Transverse colon (tissue), 4 donors: ENCODE measurements around the gene BAIAP2. TPM values are rescaled to one million over a fixed set of nuclear protein-coding genes. Genes with fewer than 3 reads are reported as not detected.

Experiments
- DNase-seq: peaks from one replicate; pipeline ENCODE4 v3.0.0-alpha.2; 2019
- H3K27ac ChIP-seq, 4 donors: fragments of 200-600 bp; sonication (generic); 2 replicates each; pipeline ENCODE4 v1.5.1; 2016 to 2018; ENCODE audit warnings: inconsistent platforms in 4 of 4
- H3K27me3 ChIP-seq: fragments of 200-600 bp; sonication (generic); 2 replicates; pipeline ENCODE4 v1.5.1; 2017; ENCODE audit warnings: inconsistent platforms
- H3K36me3 ChIP-seq, 4 donors: fragments of 200-600 bp; sonication (generic); 2 replicates each; pipeline ENCODE4 v1.5.1; 2017 to 2019; ENCODE audit warnings: inconsistent platforms in 4 of 4
- H3K4me1 ChIP-seq, 4 donors: fragments of 200-600 bp; sonication (generic); 2 replicates each; pipeline ENCODE4 v1.5.1; 2017 to 2020; ENCODE audit warnings: inconsistent platforms in 4 of 4
- H3K4me3 ChIP-seq, 4 donors: fragments of 200-600 bp; sonication (generic); 1 replicate in 1 of 4; 2 replicates in 3 of 4; pipeline versions ENCODE4 v1.5.1 to v1.6.1; 2017 to 2019; ENCODE audit warnings: inconsistent platforms in 4 of 4
- H3K9me3 ChIP-seq, 2 donors: fragments of 200-600 bp; sonication (generic); 2 replicates each; pipeline ENCODE4 v1.5.1; 2017 to 2019; ENCODE audit warnings: inconsistent platforms in 2 of 2
- EP300 ChIP-seq: sonication (generic); formaldehyde crosslinking; IDR thresholded peaks from one replicate; pipeline ENCODE4 v1.6.1; 2017; ENCODE audit warnings: antibody characterized with exemption, low read depth
- POLR2A ChIP-seq: fragments of 450-650 bp; IDR thresholded peaks from one replicate; pipeline ENCODE4 v1.6.1; 2016; ENCODE audit warnings: antibody characterized with exemption, mild to moderate bottlenecking, moderate library complexity
- POLR2AphosphoS5 ChIP-seq, 3 donors: sonication (generic); formaldehyde crosslinking; IDR thresholded peaks; one replicate each; pipeline ENCODE4 v1.6.1; 2016; ENCODE audit warnings: antibody characterized with exemption in 3 of 3
- WGBS, 2 donors: methylation state at CpG; one replicate each; pipeline ENCODE4 v1.1.5; 2018; ENCODE audit warnings: low coverage in 1 of 2; 5-methylcytosine and 5-hydroxymethylcytosine counted together
- in situ Hi-C, 4 donors: fragments of 200-750 bp; cut with MboI; loops; one replicate each; pipeline versions ENCODE4 v1.15.0 to v1.15.1; 2017; ENCODE audit warnings: low sequenced_read_pairs in 3 of 4, low pct_ligation_motif_present in 1 of 4, low pct_unique_long_range_greater_than_20kb in 1 of 4
- intact Hi-C: fragments of 100-400 bp; cut with DNase I; formaldehyde crosslinking; loops from one replicate; pipeline ENCODE4 v1.15.1; 2023; ENCODE audit warnings: low total_unique reads
- total RNA-seq, 4 donors: library from RNA; depleted of rRNA; stranded (reverse); fragments of >200 nt; gene quantifications; one replicate each; pipeline ENCODE4 v1.1.0, GENCODE V29; 2016
- TF ChIP-seq, protein P1 (sequence below), 5 experiments: fragments of 200-600 bp in 3 of 5; fragments of 450-650 bp in 2 of 5; sonication (generic) in 3 of 5; IDR thresholded peaks; 1 replicate in 2 of 5; 2 replicates in 3 of 5; pipeline ENCODE4 v1.5.1; 2016 to 2017; ENCODE audit warnings: antibody characterized with exemption in 5 of 5, inconsistent platforms in 3 of 5, mild to moderate bottlenecking in 2 of 5, moderate library complexity in 1 of 5

BAIAP2 gene
- total RNA-seq, 4 donors from 2014 or later, result 11.7 to 62.1 (median 39.6) TPM

DNA sequence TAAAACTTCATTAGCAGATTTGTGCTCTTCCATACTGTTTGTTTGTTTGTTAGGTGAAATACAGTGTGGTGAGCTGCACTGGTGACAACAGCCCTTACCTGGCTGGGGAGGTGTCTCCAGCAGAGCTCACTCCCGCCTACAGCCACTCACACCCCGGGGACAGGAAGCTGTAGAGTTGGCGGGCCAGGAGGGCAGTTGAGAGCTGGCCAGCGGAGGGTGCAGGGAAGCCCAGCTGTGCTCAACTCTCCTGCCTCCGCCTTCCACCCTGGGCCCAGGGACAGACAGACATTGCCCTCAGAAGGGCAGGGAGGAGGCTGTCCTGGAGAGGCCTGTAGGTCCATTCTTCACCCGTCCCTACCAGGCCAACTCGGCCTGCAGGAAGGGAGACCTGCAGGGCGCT lies 81.8 kb downstream of the BAIAP2 start:
- H3K27ac ChIP-seq, result no peak overlapping the region
- no peaks in the 10 kb centered on the region for H3K9me3 ChIP-seq
- no peak overlapping the region for H3K4me3 ChIP-seq
- no peak for TF ChIP-seq POLR2A
- no peak for TF ChIP-seq POLR2AphosphoS5 (IDR thresholded peaks at IDR 0.05)
- H3K36me3 ChIP-seq, result no peaks in the 10 kb centered on the region
- 75 to 78% methylated on average over 4 to 8 of the region's 8 CpGs for WGBS, 2 donors
- no peak for DNase-seq
- H3K27me3 ChIP-seq, result peaks cover 4% of the 10 kb centered on the region
- peaks cover 0 to 9% (median 4%) of the 10 kb centered on the region in 4 donors for H3K4me1 ChIP-seq
- in situ Hi-C loops, result no loop called here
- intact Hi-C loops, result no loop called here

DNA sequence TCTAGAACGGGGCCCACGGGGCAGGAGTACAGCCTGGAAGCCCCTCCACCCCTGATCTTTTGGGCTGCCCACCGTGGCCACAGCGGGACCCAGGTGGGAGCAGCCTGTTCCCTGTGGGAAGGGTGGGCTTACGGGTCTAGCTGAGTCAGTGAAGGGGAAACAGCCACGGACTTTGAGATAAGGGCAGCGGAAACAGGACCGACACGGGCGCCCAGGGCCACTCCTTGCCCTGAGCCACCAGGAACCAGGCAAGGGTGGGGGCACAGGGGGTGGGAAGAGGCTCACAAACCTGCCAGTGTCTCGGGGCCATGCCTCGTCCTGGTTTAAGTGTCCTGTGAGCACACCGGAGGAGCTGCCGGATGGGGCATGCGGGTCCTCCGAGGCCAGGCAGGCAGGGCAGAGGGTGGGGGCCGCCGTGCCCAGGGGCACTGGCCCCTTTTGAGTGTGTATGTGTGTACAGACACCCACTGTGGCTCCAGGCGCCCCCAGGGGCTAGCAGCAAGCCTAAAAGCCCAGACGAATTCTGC lies 82.8 kb downstream of the BAIAP2 start:
- Histone ChIP-seq H3K36me3 (no peaks in the 10 kb centered on the region), H3K4me3 (no peak overlapping the region), H3K27me3 (peaks cover 4% of the 10 kb centered on the region), H3K4me1 (peaks cover 0 to 9% (median 4%) of the 10 kb centered on the region in 4 donors), H3K27ac (no peak overlapping the region), H3K9me3 (no peaks in the 10 kb centered on the region)
- 50 to 79% methylated on average over 2 to 19 of the region's 20 CpGs for WGBS, 2 donors
- intact Hi-C loops, result no loop called here
- TF ChIP-seq EP300 (no peak), POLR2AphosphoS5 (IDR thresholded peaks at IDR 0.05) (no peak), POLR2A (no peak)
- TF ChIP-seq, protein P1, sequence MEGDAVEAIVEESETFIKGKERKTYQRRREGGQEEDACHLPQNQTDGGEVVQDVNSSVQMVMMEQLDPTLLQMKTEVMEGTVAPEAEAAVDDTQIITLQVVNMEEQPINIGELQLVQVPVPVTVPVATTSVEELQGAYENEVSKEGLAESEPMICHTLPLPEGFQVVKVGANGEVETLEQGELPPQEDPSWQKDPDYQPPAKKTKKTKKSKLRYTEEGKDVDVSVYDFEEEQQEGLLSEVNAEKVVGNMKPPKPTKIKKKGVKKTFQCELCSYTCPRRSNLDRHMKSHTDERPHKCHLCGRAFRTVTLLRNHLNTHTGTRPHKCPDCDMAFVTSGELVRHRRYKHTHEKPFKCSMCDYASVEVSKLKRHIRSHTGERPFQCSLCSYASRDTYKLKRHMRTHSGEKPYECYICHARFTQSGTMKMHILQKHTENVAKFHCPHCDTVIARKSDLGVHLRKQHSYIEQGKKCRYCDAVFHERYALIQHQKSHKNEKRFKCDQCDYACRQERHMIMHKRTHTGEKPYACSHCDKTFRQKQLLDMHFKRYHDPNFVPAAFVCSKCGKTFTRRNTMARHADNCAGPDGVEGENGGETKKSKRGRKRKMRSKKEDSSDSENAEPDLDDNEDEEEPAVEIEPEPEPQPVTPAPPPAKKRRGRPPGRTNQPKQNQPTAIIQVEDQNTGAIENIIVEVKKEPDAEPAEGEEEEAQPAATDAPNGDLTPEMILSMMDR (IDR thresholded peaks at IDR 0.05), result no peak
- no peak for DNase-seq
- in situ Hi-C loops, result no loop called here

DNA sequence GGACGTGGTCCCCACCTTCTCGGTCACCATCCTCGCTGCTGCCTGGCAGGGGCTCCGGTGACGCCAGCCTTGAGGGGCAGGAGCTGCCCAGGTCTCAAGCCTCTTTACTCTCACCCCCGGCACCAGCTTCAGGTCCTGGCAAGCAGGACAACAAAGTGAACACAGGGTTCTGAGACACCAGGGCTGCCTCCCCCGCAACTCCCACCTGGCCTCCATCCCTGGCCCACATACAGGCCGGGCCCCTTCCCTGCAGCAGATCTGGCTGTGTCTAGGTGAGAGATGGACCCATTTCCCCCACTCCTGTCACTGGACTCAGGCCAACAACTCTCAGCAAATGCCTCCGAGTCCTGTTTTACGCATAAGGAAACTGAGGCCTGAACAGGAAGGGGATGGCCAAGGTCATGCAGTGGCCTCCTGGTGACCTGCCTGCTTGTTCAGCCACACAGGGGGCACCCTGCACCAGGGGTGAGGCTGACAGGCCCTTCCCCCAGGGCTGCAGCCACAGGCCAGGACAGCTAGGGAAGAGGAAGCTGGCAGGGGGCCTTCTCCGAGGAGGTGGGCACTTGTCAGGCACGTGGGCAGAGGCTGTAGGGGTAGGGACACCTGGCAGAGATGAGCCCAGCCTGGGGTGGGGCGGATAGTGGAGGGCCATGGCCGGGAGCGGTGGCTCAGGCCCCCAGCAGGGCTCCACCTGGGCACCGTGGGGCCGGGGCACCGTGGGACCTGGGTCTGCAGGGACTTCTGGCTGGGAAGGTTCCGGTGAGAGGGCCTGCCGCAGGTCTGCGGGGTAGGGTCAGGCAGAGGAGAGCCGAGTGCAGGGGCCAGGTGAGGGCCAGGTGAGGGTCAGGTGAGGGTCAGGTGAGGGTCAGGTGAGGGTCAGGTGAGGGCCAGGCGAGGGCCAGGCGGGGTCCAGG lies 83.6 kb downstream of the BAIAP2 start:
- no peaks in the 10 kb centered on the region for H3K9me3 ChIP-seq
- WGBS, 2 donors, result 10 to 62% methylated on average over 2 to 20 of the region's 24 CpGs
- peak overlapping the region in 1 of 4 donors; percentile 26 for H3K4me3 ChIP-seq
- in situ Hi-C loops, result no loop called here
- H3K27me3 ChIP-seq, result peaks cover 4% of the 10 kb centered on the region
- peaks cover 0 to 9% (median 4%) of the 10 kb centered on the region in 4 donors for H3K4me1 ChIP-seq
- H3K27ac ChIP-seq, result no peak overlapping the region
- no peak for DNase-seq
- no peak for TF ChIP-seq POLR2A
- TF ChIP-seq, protein P1 (IDR thresholded peaks at IDR 0.05), result no peak
- TF ChIP-seq EP300, result no peak
- TF ChIP-seq POLR2AphosphoS5 (IDR thresholded peaks at IDR 0.05), result no peak
- no peaks in the 10 kb centered on the region for H3K36me3 ChIP-seq
- intact Hi-C loops, result no loop called here

DNA sequence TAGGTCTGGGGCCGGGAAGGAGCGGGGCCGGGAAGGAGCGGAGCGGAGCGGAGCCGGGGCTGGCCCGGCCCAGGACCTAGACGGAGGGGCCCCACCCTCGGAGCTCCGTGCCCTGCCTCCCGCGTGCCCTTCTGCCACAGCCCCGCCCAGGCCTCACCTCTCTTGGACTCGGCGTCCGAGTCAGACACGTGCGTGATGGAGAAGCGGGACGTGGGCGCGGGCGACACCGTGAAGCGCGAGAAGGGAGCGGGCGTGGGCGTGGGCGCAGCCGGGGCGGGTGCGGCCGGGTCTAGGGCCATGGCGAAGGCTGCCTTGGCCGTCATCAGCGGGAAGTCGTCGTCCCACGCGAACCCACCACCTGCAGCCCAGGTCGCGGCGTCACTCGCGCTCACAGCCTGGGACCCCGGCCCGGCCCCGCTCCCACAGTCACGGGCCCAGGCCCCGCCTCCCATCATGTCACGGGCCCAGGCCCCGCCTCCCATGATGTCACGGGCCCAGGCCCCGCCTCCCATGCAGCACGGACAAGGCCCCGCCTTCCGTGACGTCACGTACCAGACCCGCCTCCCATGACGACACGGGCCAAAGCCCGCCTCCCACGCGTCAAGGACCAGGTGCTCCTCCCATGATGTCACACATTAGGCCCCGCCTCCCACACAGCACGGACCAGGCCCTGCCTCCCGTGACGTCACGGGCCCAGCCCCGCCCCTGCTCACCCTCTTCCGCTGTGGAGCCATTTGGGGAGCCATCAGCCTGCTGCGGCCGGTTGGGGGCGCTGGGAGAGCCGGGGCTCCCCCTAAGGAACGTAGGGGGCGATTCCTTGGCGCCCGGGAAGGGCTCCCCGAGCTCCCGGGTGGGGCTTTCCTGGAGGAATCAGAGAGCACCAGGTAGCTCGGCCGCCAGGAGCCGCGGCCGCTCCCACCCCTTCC lies 84.5 kb downstream of the BAIAP2 start:
- WGBS, 2 donors, result 41% methylated on average over 76 of the region's 89 CpGs; no CpG with 5 or more reads in 1 of the 2 donors
- TF ChIP-seq POLR2A (no peak), EP300 (no peak), POLR2AphosphoS5 (IDR thresholded peaks at IDR 0.05) (no peak)
- TF ChIP-seq, protein P1 (IDR thresholded peaks at IDR 0.05), result no peak
- Histone ChIP-seq H3K9me3 (no peaks in the 10 kb centered on the region), H3K27ac (no peak overlapping the region), H3K36me3 (no peaks in the 10 kb centered on the region), H3K4me3 (peak overlapping the region in 2 of 4 donors; percentile 21 to 26), H3K27me3 (peaks cover 4% of the 10 kb centered on the region), H3K4me1 (peaks cover 0 to 9% (median 4%) of the 10 kb centered on the region in 4 donors)
- intact Hi-C loops, result no loop called here
- peak; percentile 71 for DNase-seq
- in situ Hi-C loops, result no loop called here
